ES-I3 (cell line): ENCODE results near the gene RUSC2.
"Not testable (repeated sequence)": the region's sequence is repeated elsewhere in the genome, so short reads cannot be mapped to it uniquely, and the experiment has no call there.

Experiments
- H3K36me3 ChIP-seq: 2 replicates; pipeline ENCODE4 v1.6.1; 2013; ENCODE audit warnings: mild to moderate bottlenecking, low read length, control low read depth, moderate library complexity; ENCODE audit not compliant: insufficient read depth
- H3K4me1 ChIP-seq: 2 replicates; pipeline ENCODE4 v1.6.1; 2013; ENCODE audit warnings: mild to moderate bottlenecking, control low read depth, low read length; ENCODE audit not compliant: insufficient read depth
- H3K9ac ChIP-seq: 2 replicates; pipeline ENCODE4 v1.6.1; 2013; ENCODE audit warnings: low read depth, mild to moderate bottlenecking, low read length, moderate library complexity
- H3K9me3 ChIP-seq: 2 replicates; pipeline ENCODE4 v1.6.1; 2013; ENCODE audit warnings: mild to moderate bottlenecking, low read length, moderate library complexity; ENCODE audit not compliant: control insufficient read depth, insufficient read depth

RUSC2 gene

GRCh38 chr9:35487081-35487480, 2.8 kb upstream of the RUSC2 start:
- H3K9ac ChIP-seq, result no peak overlapping the region
- peaks cover 8% of the 10 kb centered on the region for H3K4me1 ChIP-seq
- H3K36me3 ChIP-seq, result no peaks in the 10 kb centered on the region
- H3K9me3 ChIP-seq, result no peaks in the 10 kb centered on the region

- peaks cover 11% of the 10 kb centered on the region for H3K4me1 ChIP-seq
- no peaks in the 10 kb centered on the region for H3K36me3 ChIP-seq
- H3K9ac ChIP-seq, result no peak overlapping the region
- H3K9me3 ChIP-seq, result no peaks in the 10 kb centered on the region
Measured at GRCh38 chr9:35488021-35488420, 1.9 kb upstream of the RUSC2 start.

GRCh38 chr9:35488566-35489312, 1.2 kb upstream of the RUSC2 start:
- H3K4me1 ChIP-seq, result peaks cover 11% of the 10 kb centered on the region
- no peaks in the 10 kb centered on the region for H3K9me3 ChIP-seq
- peak overlapping the region; percentile 90; the same call in 1 of the 2 replicates for H3K9ac ChIP-seq
- H3K36me3 ChIP-seq, result no peaks in the 10 kb centered on the region

GRCh38 chr9:35490155-35490909, 421 bp downstream of the RUSC2 start:
- no peaks in the 10 kb centered on the region for H3K9me3 ChIP-seq
- peak overlapping the region; percentile 90 for H3K9ac ChIP-seq
- H3K36me3 ChIP-seq, result no peaks in the 10 kb centered on the region
- H3K4me1 ChIP-seq, result peaks cover 11% of the 10 kb centered on the region

GRCh38 chr9:35490910-35491465, 1.1 kb downstream of the RUSC2 start:
- peak overlapping the region; percentile 90; the same call in 1 of the 2 replicates for H3K9ac ChIP-seq
- no peaks in the 10 kb centered on the region for H3K36me3 ChIP-seq
- no peaks in the 10 kb centered on the region for H3K9me3 ChIP-seq
- H3K4me1 ChIP-seq, result peaks cover 11% of the 10 kb centered on the region

GRCh38 chr9:35493119-35493518, 3.2 kb downstream of the RUSC2 start:
- not testable (repeated sequence) for H3K9ac ChIP-seq, H3K36me3 ChIP-seq, H3K9me3 ChIP-seq, H3K4me1 ChIP-seq

GRCh38 chr9:35495984-35496383, 6.1 kb downstream of the RUSC2 start:
- Histone ChIP-seq H3K4me1 (peaks cover 7% of the 10 kb centered on the region; the same call in 1 of the 2 replicates), H3K9ac (no peak overlapping the region), H3K36me3 (no peaks in the 10 kb centered on the region), H3K9me3 (no peaks in the 10 kb centered on the region)

GRCh38 chr9:35498245-35498644, 8.3 kb downstream of the RUSC2 start:
- H3K9ac ChIP-seq, H3K9me3 ChIP-seq, H3K4me1 ChIP-seq, H3K36me3 ChIP-seq: not testable (repeated sequence)

GRCh38 chr9:35499029-35499700, 9.3 kb downstream of the RUSC2 start:
- Histone ChIP-seq H3K9me3 (no peaks in the 10 kb centered on the region; the same call in 1 of the 2 replicates), H3K9ac (no peak overlapping the region), H3K36me3 (no peaks in the 10 kb centered on the region), H3K4me1 (no peaks in the 10 kb centered on the region)

GRCh38 chr9:35499701-35500030, 9.8 kb downstream of the RUSC2 start:
- H3K9me3 ChIP-seq, result no peaks in the 10 kb centered on the region; the same call in 1 of the 2 replicates
- no peaks in the 10 kb centered on the region for H3K4me1 ChIP-seq
- no peak overlapping the region for H3K9ac ChIP-seq
- no peaks in the 10 kb centered on the region for H3K36me3 ChIP-seq

- Histone ChIP-seq H3K9me3 (no peaks in the 10 kb centered on the region; the same call in 1 of the 2 replicates), H3K9ac (no peak overlapping the region), H3K36me3 (no peaks in the 10 kb centered on the region), H3K4me1 (no peaks in the 10 kb centered on the region)
Measured at GRCh38 chr9:35500130-35500748, 10.3 kb downstream of the RUSC2 start.

- Histone ChIP-seq H3K36me3 (no peaks in the 10 kb centered on the region), H3K9me3 (no peaks in the 10 kb centered on the region; the same call in 1 of the 2 replicates), H3K4me1 (no peaks in the 10 kb centered on the region), H3K9ac (no peak overlapping the region)
Measured at GRCh38 chr9:35501946-35502345, 12.0 kb downstream of the RUSC2 start.

GRCh38 chr9:35506359-35506758, 16.4 kb downstream of the RUSC2 start:
- Histone ChIP-seq H3K9ac (no peak overlapping the region), H3K9me3 (no peaks in the 10 kb centered on the region; the same call in 1 of the 2 replicates), H3K4me1 (peaks cover 6% of the 10 kb centered on the region; the same call in 1 of the 2 replicates), H3K36me3 (no peaks in the 10 kb centered on the region)

GRCh38 chr9:35508069-35508468, 18.2 kb downstream of the RUSC2 start:
- no peaks in the 10 kb centered on the region for H3K9me3 ChIP-seq
- no peaks in the 10 kb centered on the region for H3K36me3 ChIP-seq
- no peak overlapping the region for H3K9ac ChIP-seq
- peaks cover 6% of the 10 kb centered on the region; the same call in 1 of the 2 replicates for H3K4me1 ChIP-seq
